HG03354 (cell line): ENCODE data around the gene PMP22.

Source experiments
- ATAC-seq: cut with Tn5 transposase; IDR thresholded peaks from one replicate; pipeline ENCODE4 v1.9.1; 2021; ENCODE audit warnings: mild to moderate bottlenecking; ENCODE audit not compliant: unreplicated experiment, poor library complexity, severe bottlenecking

Gene PMP22

GRCh38 chr17:15278924-15279477, 13.9 kb upstream of the PMP22 start:
- ATAC-seq: no peak

GRCh38 chr17:15278380-15278779, 13.3 kb upstream of the PMP22 start:
- no peak for ATAC-seq

- no peak for ATAC-seq
Measured at GRCh38 chr17:15274017-15274416, 8.9 kb upstream of the PMP22 start.

GRCh38 chr17:15273141-15273793, 8.1 kb upstream of the PMP22 start:
- ATAC-seq: no peak

GRCh38 chr17:15271741-15272140, 6.6 kb upstream of the PMP22 start:
- ATAC-seq: no peak

GRCh38 chr17:15270628-15271381, 5.7 kb upstream of the PMP22 start:
- ATAC-seq: no peak

GRCh38 chr17:15269780-15270089, 4.6 kb upstream of the PMP22 start:
- ATAC-seq: no peak

- ATAC-seq: no peak
Measured at GRCh38 chr17:15269087-15269779, 4.1 kb upstream of the PMP22 start.

- no peak for ATAC-seq
Measured at GRCh38 chr17:15268461-15268860, 3.3 kb upstream of the PMP22 start.

- no peak for ATAC-seq
Measured at GRCh38 chr17:15267996-15268395, 2.9 kb upstream of the PMP22 start.

GRCh38 chr17:15266325-15267125, 1.4 kb upstream of the PMP22 start:
- ATAC-seq: no peak

- no peak for ATAC-seq
Measured at GRCh38 chr17:15264542-15264941, 584 bp downstream of the PMP22 start.

- ATAC-seq: no peak
Measured at GRCh38 chr17:15263680-15264079, 1.4 kb downstream of the PMP22 start.

- ATAC-seq: no peak
Measured at GRCh38 chr17:15263206-15263579, 1.9 kb downstream of the PMP22 start.

- no peak for ATAC-seq
Measured at GRCh38 chr17:15262291-15263205, 2.6 kb downstream of the PMP22 start.

- no peak for ATAC-seq
Measured at GRCh38 chr17:15261802-15262290, 3.3 kb downstream of the PMP22 start.

GRCh38 chr17:15261258-15261801, 3.8 kb downstream of the PMP22 start:
- ATAC-seq: no peak

GRCh38 chr17:15260376-15261257, 4.5 kb downstream of the PMP22 start:
- ATAC-seq: no peak
